Endothelial cell of umbilical vein (primary cell): Measurements from ENCODE around the gene VSIG1. TPM values are rescaled to one million over a fixed set of nuclear protein-coding genes. Genes with fewer than 3 reads are reported as not detected.

Source experiments
- BruUV-seq: library from RNA; stranded (reverse); fragments of 400-500 nt; replicated peaks from 2 replicates; lab custom pipeline; 2021; lab: Mats Ljungman, UMichigan
- CTCF ChIA-PET: fragments of 300-600, 350-600 bp; sonication (Branson Sonifier 250); formaldehyde crosslinking; loops from one replicate; lab custom pipeline; 2021; ENCODE audit warnings: antibody characterized with exemption, inconsistent platforms; lab: Charles Lee
- POLR2A ChIA-PET: fragments of 300-600, 350-600 bp; sonication (Branson Sonifier 250); formaldehyde crosslinking; loops from one replicate; lab custom pipeline; 2021; ENCODE audit warnings: antibody characterized with exemption, inconsistent platforms; lab: Charles Lee
- DNase-seq: peaks from one replicate; pipeline ENCODE4 v3.0.0-alpha.2; 2011; ENCODE audit warnings: low read depth, low spot score
- FAIRE-seq: peaks from 2 replicates; lab custom pipeline; 2011; peaks lifted over from hg19 to GRCh38; lab: Jason Lieb, UNC
- H2AFZ ChIP-seq: 2 replicates; pipeline ENCODE4 v1.6.0; 2012; ENCODE audit warnings: low read depth, low read length, control low read depth, inconsistent platforms
- H3K27ac ChIP-seq: 2 replicates; pipeline ENCODE4 v1.5.1; 2011; ENCODE audit warnings: low read depth, mild to moderate bottlenecking, control low read depth, low read length, moderate library complexity; ENCODE audit not compliant: insufficient read depth
- H3K27me3 ChIP-seq, 2 experiments: 2 replicates each; pipeline versions ENCODE4 v1.6.0 to v1.6.1; 2011; ENCODE audit warnings: low read length in 2 of 2, mixed read lengths in 1 of 2; ENCODE audit not compliant: control insufficient read depth in 2 of 2, insufficient read depth in 2 of 2
- H3K36me3 ChIP-seq, 2 experiments: 2 replicates in 1 of 2; 3 replicates in 1 of 2; pipeline ENCODE4 v1.5.1; 2011; ENCODE audit warnings: low read length in 2 of 2, mild to moderate bottlenecking in 1 of 2, moderate library complexity in 1 of 2; ENCODE audit not compliant: control insufficient read depth in 2 of 2, insufficient read depth in 2 of 2; ENCODE audit errors: extremely low read depth in 1 of 2
- H3K4me1 ChIP-seq: 3 replicates; pipeline ENCODE4 v1.5.1; 2011; ENCODE audit warnings: mild to moderate bottlenecking, low read length; ENCODE audit not compliant: control insufficient read depth, insufficient read depth; ENCODE audit errors: extremely low read depth
- H3K4me2 ChIP-seq: 2 replicates; pipeline ENCODE4 v1.6.1; 2011; ENCODE audit warnings: low read length, control low read depth, mixed read lengths; ENCODE audit not compliant: insufficient read depth
- H3K4me3 ChIP-seq, 3 experiments: fragments of 200-600 bp in 1 of 3; sonication (generic), shearing (Covaris generic) in 1 of 3; replicated peaks in 1 of 3; 2 replicates each; pipeline ENCODE4 v1.5.1; 2011 to 2016; ENCODE audit warnings: control low read depth in 3 of 3, low read length in 3 of 3, mild to moderate bottlenecking in 2 of 3, inconsistent platforms in 1 of 3, low read depth in 1 of 3, moderate library complexity in 1 of 3; ENCODE audit not compliant: insufficient read depth in 1 of 3
- H3K79me2 ChIP-seq: 2 replicates; pipeline ENCODE4 v1.6.0; 2012; ENCODE audit warnings: low read length, inconsistent platforms; ENCODE audit not compliant: control insufficient read depth, insufficient read depth
- H3K9ac ChIP-seq: replicated peaks from 2 replicates; pipeline ENCODE3; 2011; ENCODE audit warnings: low read length, control low read depth; ENCODE audit not compliant: insufficient read depth; ENCODE audit errors: extremely low read depth
- H3K9me1 ChIP-seq: replicated peaks from 3 replicates; pipeline ENCODE4 v1.6.0; 2011; ENCODE audit warnings: mild to moderate bottlenecking, low read length; ENCODE audit not compliant: control insufficient read depth, insufficient read depth; ENCODE audit errors: extremely low read depth
- H3K9me3 ChIP-seq: replicated peaks from 2 replicates; pipeline ENCODE4 v1.5.1; 2012; ENCODE audit warnings: low read length, inconsistent platforms; ENCODE audit not compliant: control insufficient read depth, insufficient read depth
- H4K20me1 ChIP-seq: replicated peaks from 2 replicates; pipeline ENCODE3; 2011; ENCODE audit warnings: mild to moderate bottlenecking, low read length; ENCODE audit not compliant: control insufficient read depth, insufficient read depth; ENCODE audit errors: extremely low read depth
- CTCF ChIP-seq, 2 donors: IDR thresholded peaks; 1 replicate in 1 of 2; 2 replicates in 1 of 2; pipeline ENCODE4 v1.5.1; 2011; ENCODE audit warnings: low read length in 2 of 2, mild to moderate bottlenecking in 2 of 2, moderate library complexity in 2 of 2, control low read depth in 1 of 2, inconsistent platforms in 1 of 2, low read depth in 1 of 2; ENCODE audit not compliant: insufficient read depth in 1 of 2; ENCODE audit errors: extremely low read depth in 1 of 2
- EZH2 ChIP-seq: IDR thresholded peaks from 2 replicates; pipeline ENCODE4 v1.6.1; 2012; ENCODE audit warnings: borderline replicate concordance, low read depth, mild to moderate bottlenecking, moderate library complexity, low read length, inconsistent platforms; ENCODE audit not compliant: severe bottlenecking
- FOS ChIP-seq: IDR thresholded peaks from 2 replicates; pipeline ENCODE4 v1.6.1; 2011; ENCODE audit warnings: mild to moderate bottlenecking, low read length, moderate library complexity, borderline replicate concordance; ENCODE audit not compliant: insufficient read depth
- GATA2 ChIP-seq: IDR thresholded peaks from 2 replicates; pipeline ENCODE4 v1.7.0; 2011; ENCODE audit warnings: low read depth, mild to moderate bottlenecking, moderate library complexity, mixed read lengths, low read length; ENCODE audit not compliant: insufficient read length, insufficient read depth
- JUN ChIP-seq: IDR thresholded peaks from 2 replicates; pipeline ENCODE4 v1.6.1; 2011; ENCODE audit warnings: borderline replicate concordance, low read depth; ENCODE audit not compliant: insufficient read length, insufficient read depth
- MAX ChIP-seq: IDR thresholded peaks from 2 replicates; pipeline ENCODE4 v1.6.1; 2011; ENCODE audit not compliant: insufficient read depth, insufficient read length
- MYC ChIP-seq: IDR thresholded peaks from one replicate; pipeline ENCODE4 v1.6.1; 2011; ENCODE audit warnings: mild to moderate bottlenecking, low read depth, low read length
- POLR2A ChIP-seq: IDR thresholded peaks from 2 replicates; pipeline ENCODE4 v1.6.1; 2012; ENCODE audit warnings: low read depth, mild to moderate bottlenecking, control low read depth, low read length
- POLR2AphosphoS5 ChIP-seq: IDR thresholded peaks from 2 replicates; pipeline ENCODE4 v1.6.1; 2012; ENCODE audit warnings: low read depth, mild to moderate bottlenecking, control low read depth, low read length, moderate library complexity; ENCODE audit not compliant: insufficient read depth
- dilution Hi-C: fragments of 300-500 bp; cut with MboI; formaldehyde crosslinking; loops from one replicate; pipeline ENCODE4 v1.15.0; 2019; ENCODE audit warnings: low sequenced_read_pairs; ENCODE audit not compliant: extremely low pct_ligation_motif_present
- intact Hi-C: fragments of 100-400 bp; cut with micrococcal nuclease; formaldehyde crosslinking; loops from one replicate; pipeline ENCODE4 v1.10.0; 2022
- polyA plus RNA-seq, 4 experiments: library from polyadenylated mRNA; depleted of rRNA in 3 of 4; stranded (reverse) in 3 of 4; unstranded in 1 of 4; fragments of >200 nt; gene quantifications; 2 replicates each; pipeline versions ENCODE4 v1.2.1 to v1.2.3, GENCODE V29; 2011 to 2012; ENCODE audit warnings: missing spikeins in 1 of 4
- total RNA-seq: library from RNA; stranded (reverse); gene quantifications from 2 replicates; pipeline ENCODE4 v1.2.3, GENCODE V29; 2021

VSIG1 gene
- total and polyA plus RNA-seq, 2 donors (not counting 3 experiments of a cell fraction or from before 2014, with no cell fraction given): 1.5 to 2.1 TPM

GRCh38 chrX:108001218-108001814 is 43.5 kb upstream of the VSIG1 start:
- Histone ChIP-seq H4K20me1 (no peaks in the 10 kb centered on the region), H3K27ac (no peak overlapping the region), H2AFZ (peak overlapping the region; percentile 54), H3K9me1 (no peaks in the 10 kb centered on the region), H3K27me3 (peaks cover 0 to 7% of the 10 kb centered on the region in 2 experiments), H3K4me2 (no peak overlapping the region), H3K9ac (no peak overlapping the region), H3K79me2 (no peaks in the 10 kb centered on the region), H3K4me1 (no peaks in the 10 kb centered on the region), H3K9me3 (no peaks in the 10 kb centered on the region), H3K36me3 (no peaks in the 10 kb centered on the region), H3K4me3 (no peak overlapping the region)
- CTCF ChIA-PET: interaction anchor here (0.7 to 2.6 kb wide), 15 partner anchors 9 to 976 kb away, joined by 3 to 9 read pairs (median 3); no protein-coding TSS in a partner anchor
- TF ChIP-seq CTCF (IDR thresholded peaks at IDR 0.05; ENCODE audit: extremely low read depth in 1 of 2, insufficient read depth in 1 of 2, low read depth in 1 of 2, low read length in 2 of 2) (peak; percentile 35 to 58), MAX (no peak)
- DNase-seq (peak; percentile 34), FAIRE-seq (peak; percentile 82)
- intact Hi-C loops (loop anchor here (1.0 to 5.0 kb wide), 2 partner anchors 71 to 974 kb away; no protein-coding TSS in a partner anchor), dilution Hi-C loops (no loop called here)
- no TSS peak for BruUV-seq
- POLR2A ChIA-PET: no interaction called here

GRCh38 chrX:108018656-108019381 is 26.0 kb upstream of the VSIG1 start:
- Histone ChIP-seq H3K79me2 (no peaks in the 10 kb centered on the region), H3K9ac (no peak overlapping the region), H3K36me3 (no peaks in the 10 kb centered on the region), H3K9me1 (no peaks in the 10 kb centered on the region), H4K20me1 (no peaks in the 10 kb centered on the region), H3K9me3 (no peaks in the 10 kb centered on the region), H3K4me3 (no peak overlapping the region), H3K27me3 (no peaks in the 10 kb centered on the region), H3K4me2 (no peak overlapping the region), H3K27ac (no peak overlapping the region), H3K4me1 (peaks cover 16% of the 10 kb centered on the region), H2AFZ (no peak overlapping the region)
- TF ChIP-seq POLR2A (no peak), EZH2 (no peak), MYC (no peak), GATA2 (no peak), JUN (no peak), CTCF (IDR thresholded peaks at IDR 0.05; ENCODE audit: extremely low read depth in 1 of 2, insufficient read depth in 1 of 2, low read depth in 1 of 2, low read length in 2 of 2) (no peak), POLR2AphosphoS5 (no peak), FOS (no peak), MAX (no peak)
- intact Hi-C loops: no loop called here
- dilution Hi-C loops: no loop called here
- POLR2A ChIA-PET: no interaction called here
- DNase-seq: no peak
- no TSS peak for BruUV-seq
- no peak for FAIRE-seq
- CTCF ChIA-PET: interaction anchor here (0.8 to 1.0 kb wide), 2 partner anchors 52 to 121 kb away, joined by 3 read pairs; no protein-coding TSS in a partner anchor
